GM12878 (cell line): ENCODE measurements around the gene SETD1A. TPM values are rescaled to one million over a fixed set of nuclear protein-coding genes. Genes with fewer than 3 reads are reported as not detected.
A peak's percentile ranks its signal among the peaks of the same experiment; 100 is the strongest.

Experiments used
- ATF7 ChIP-seq: fragments of 450-650 bp; IDR thresholded peaks from 2 replicates; pipeline ENCODE4 v1.6.1; 2016; ENCODE audit warnings: low read depth, mild to moderate bottlenecking
- CBX5 ChIP-seq: sonication (generic); IDR thresholded peaks from 2 replicates; pipeline ENCODE4 v1.6.1; 2016; ENCODE audit warnings: low read depth, moderate library complexity, mild to moderate bottlenecking, inconsistent platforms
- DPF2 ChIP-seq: fragments of 450-650 bp; IDR thresholded peaks from 2 replicates; pipeline ENCODE4 v1.6.1; 2017; ENCODE audit warnings: mild to moderate bottlenecking
- HCFC1 ChIP-seq: fragments of 150-350 bp; IDR thresholded peaks from 2 replicates; pipeline ENCODE4 v1.6.1; 2014; ENCODE audit warnings: low read length
- HDGF ChIP-seq: fragments of 450-650 bp; IDR thresholded peaks from 2 replicates; pipeline ENCODE4 v1.6.1; 2016; ENCODE audit warnings: antibody characterized with exemption
- IKZF1 ChIP-seq: fragments of 450-650 bp; conservative IDR thresholded peaks from 2 replicates; pipeline ENCODE4 v1.6.1; 2017; ENCODE audit warnings: antibody characterized with exemption, mild to moderate bottlenecking
- IRF4 ChIP-seq: IDR thresholded peaks from 2 replicates; pipeline ENCODE4 v1.6.1; 2011; ENCODE audit warnings: low read depth, low read length
- MAX ChIP-seq: IDR thresholded peaks from 2 replicates; pipeline ENCODE4 v1.6.1; 2012; ENCODE audit warnings: low read depth, low read length, improper control_type of control experiment
- MTA3 ChIP-seq: IDR thresholded peaks from 2 replicates; pipeline ENCODE4 v1.6.1; 2012; ENCODE audit warnings: low read length, inconsistent platforms, borderline replicate concordance
- NBN ChIP-seq: fragments of 450-650 bp; IDR thresholded peaks from 2 replicates; pipeline ENCODE4 v1.6.1; 2016
- NFYA ChIP-seq: IDR thresholded peaks from 2 replicates; pipeline ENCODE4 v1.6.1; 2011; ENCODE audit warnings: low read depth, mild to moderate bottlenecking, low read length, improper control_type of control experiment, borderline replicate concordance
- NFYB ChIP-seq: IDR thresholded peaks from 2 replicates; pipeline ENCODE4 v1.6.1; 2011; ENCODE audit warnings: low read depth, mild to moderate bottlenecking, low read length, improper control_type of control experiment, moderate library complexity; ENCODE audit not compliant: insufficient read depth
- NKRF ChIP-seq: fragments of 450-650 bp; conservative IDR thresholded peaks from 2 replicates; pipeline ENCODE4 v1.6.1; 2017; ENCODE audit warnings: mild to moderate bottlenecking, moderate library complexity
- NRF1 ChIP-seq: conservative IDR thresholded peaks from 2 replicates; pipeline ENCODE4 v1.6.1; 2011; ENCODE audit warnings: mild to moderate bottlenecking, low read depth, low read length, improper control_type of control experiment
- PAX5 ChIP-seq: IDR thresholded peaks from 2 replicates; pipeline ENCODE4 v1.6.1; 2011; ENCODE audit warnings: low read depth, low read length, borderline replicate concordance
- POLR2AphosphoS5 ChIP-seq: IDR thresholded peaks from 2 replicates; pipeline ENCODE4 v1.6.1; 2011; ENCODE audit warnings: mild to moderate bottlenecking, low read length, inconsistent platforms
- RAD51 ChIP-seq: fragments of 450-650 bp; IDR thresholded peaks from 2 replicates; pipeline ENCODE4 v1.6.1; 2016; ENCODE audit warnings: moderate library complexity, mild to moderate bottlenecking, inconsistent platforms
- SIN3A ChIP-seq: IDR thresholded peaks from 2 replicates; pipeline ENCODE4 v1.6.1; 2012; ENCODE audit warnings: low read depth, low read length, improper control_type of control experiment
- SIX5 ChIP-seq: IDR thresholded peaks from 2 replicates; pipeline ENCODE4 v1.6.1; 2011; ENCODE audit warnings: mild to moderate bottlenecking, low read depth, low read length, moderate library complexity; ENCODE audit not compliant: severe bottlenecking
- SMAD5 ChIP-seq: IDR thresholded peaks from 2 replicates; pipeline ENCODE4 v1.6.1; 2016; ENCODE audit warnings: antibody characterized with exemption, low read depth
- SP1 ChIP-seq: IDR thresholded peaks from one replicate; pipeline ENCODE4 v1.6.1; 2011; ENCODE audit warnings: low read depth, low read length
- TAF1 ChIP-seq: IDR thresholded peaks from 2 replicates; pipeline ENCODE4 v1.6.1; 2011; ENCODE audit warnings: mild to moderate bottlenecking, low read depth, low read length, borderline replicate concordance
- YBX1 ChIP-seq: fragments of 450-650 bp; IDR thresholded peaks from 2 replicates; pipeline ENCODE4 v1.6.1; 2016; ENCODE audit warnings: antibody characterized with exemption
- ZNF207 ChIP-seq: fragments of 450-650 bp; IDR thresholded peaks from 2 replicates; pipeline ENCODE4 v1.6.1; 2014; ENCODE audit warnings: antibody characterized with exemption, mild to moderate bottlenecking, borderline replicate concordance
- ZNF217 ChIP-seq: fragments of 450-650 bp; IDR thresholded peaks from 2 replicates; pipeline ENCODE4 v1.6.1; 2017; ENCODE audit warnings: antibody characterized with exemption, mild to moderate bottlenecking
- ZNF384 ChIP-seq: IDR thresholded peaks from 2 replicates; pipeline ENCODE4 v1.6.1; 2012; ENCODE audit warnings: low read depth, mild to moderate bottlenecking, low read length, improper control_type of control experiment, borderline replicate concordance
- ZNF622 ChIP-seq: fragments of 450-650 bp; IDR thresholded peaks from 2 replicates; pipeline ENCODE4 v1.6.1; 2017; ENCODE audit warnings: mild to moderate bottlenecking, inconsistent platforms
- ZNF687 ChIP-seq: fragments of 450-650 bp; IDR thresholded peaks from 2 replicates; pipeline ENCODE4 v1.6.1; 2017; ENCODE audit warnings: mild to moderate bottlenecking, moderate library complexity
- polyA plus RNA-seq, 11 experiments: library from polyadenylated mRNA; depleted of rRNA in 4 of 11; unstranded in 6 of 11; stranded (reverse) in 5 of 11; fragments of >200 nt; fragmentation: Nextera tagmentation in 4 of 11; fragmentation: Illumina TruSeq in 1 of 11; extraction: Ambion mirVana in 4 of 11; extraction: Trizol in 1 of 11; gene quantifications; 1 replicate in 1 of 11; 2 replicates in 10 of 11; pipeline versions ENCODE4 v1.2.1 to v1.2.3, GENCODE V29; 2011 to 2016; ENCODE audit warnings: inconsistent platforms in 2 of 11, missing spikeins in 2 of 11, low read depth in 1 of 11
- total RNA-seq, 4 experiments: library from RNA; depleted of rRNA in 3 of 4; stranded (reverse); fragments of >200 nt in 3 of 4; fragmentation: Illumina TruSeq in 1 of 4; extraction: Trizol in 1 of 4; gene quantifications; 2 replicates each; pipeline versions ENCODE4 v1.2.1 to v1.2.3, GENCODE V29; 2013 to 2021

The SETD1A gene
- total and polyA plus RNA-seq, 10 of the 15 experiments (the other 5 are each of a cell fraction or from before 2014, with no cell fraction given): 0.02 to 25.9 (median 4.9) TPM

GRCh38 chr16:31033709-31034492, 76.3 kb downstream of the SETD1A start (continued):
- TF ChIP-seq NFYA: no peak
- TF ChIP-seq PAX5: 0 out of 2 replicates have a peak, but pooled peaks have one; percentile 23
- TF ChIP-seq RAD51: no peak
- no peak for TF ChIP-seq ZNF207
- TF ChIP-seq SP1: peak; percentile 56
- TF ChIP-seq NRF1: peak; percentile 84
- no peak for TF ChIP-seq NFYB
- no peak for TF ChIP-seq ZNF384
- peak; percentile 93 for TF ChIP-seq HCFC1
- TF ChIP-seq TAF1: 0 out of 2 replicates have a peak, but pooled peaks have one; percentile 15
- TF ChIP-seq ATF7: no peak
- no peak for TF ChIP-seq ZNF217
- no peak for TF ChIP-seq ZNF687
- TF ChIP-seq SMAD5: no peak
- 0 out of 2 replicates have a peak, but pooled peaks have one; percentile 35 for TF ChIP-seq DPF2
- peak; percentile 84 for TF ChIP-seq IKZF1
- TF ChIP-seq NKRF: peak; percentile 86
- no peak for TF ChIP-seq YBX1
- TF ChIP-seq IRF4: 0 out of 2 replicates have a peak, but pooled peaks have one; percentile 35
- no peak for TF ChIP-seq CBX5
- TF ChIP-seq SIN3A: 0 out of 2 replicates have a peak, but pooled peaks have one; percentile 41
- TF ChIP-seq NBN: 0 out of 2 replicates have a peak, but pooled peaks have one; percentile 47
- TF ChIP-seq POLR2AphosphoS5: peak; percentile 29; the same call in 1 of the 2 replicates
- TF ChIP-seq MTA3: no peak
- peak; percentile 95 for TF ChIP-seq SIX5
- peak; percentile 76; the same call in 1 of the 2 replicates for TF ChIP-seq MAX
- no peak for TF ChIP-seq ZNF622
- 0 out of 2 replicates have a peak, but pooled peaks have one; percentile 46 for TF ChIP-seq HDGF
